Upper lobe of left lung (tissue), 6 donors: Measurements from ENCODE around the gene C6orf47. TPM values are rescaled to one million over a fixed set of nuclear protein-coding genes. Genes with fewer than 3 reads are reported as not detected.

Experiments
- ATAC-seq, 2 donors: fragments of 200-7000 bp; cut with Tn5 transposase; one replicate each; pipeline ENCODE4 v1.9.1; 2022; ENCODE audit warnings: mild to moderate bottlenecking in 2 of 2, moderate library complexity in 2 of 2; ENCODE audit not compliant: low FRiP score in 2 of 2
- DNase-seq, 2 donors: peaks; one replicate each; pipeline ENCODE4 v3.0.0-alpha.2; 2019 to 2020
- H3K27ac ChIP-seq, 4 donors: fragments of 200-600 bp; sonication (generic); one replicate each; pipeline ENCODE4 v1.5.1; 2016 to 2019
- H3K27me3 ChIP-seq, 4 donors: fragments of 200-600 bp; sonication (generic); one replicate each; pipeline ENCODE4 v1.5.1; 2017 to 2019
- H3K36me3 ChIP-seq, 4 donors: fragments of 200-600 bp; sonication (generic); one replicate each; pipeline ENCODE4 v1.5.1; 2016 to 2019
- H3K4me1 ChIP-seq, 4 donors: fragments of 200-600 bp; sonication (generic); one replicate each; pipeline ENCODE4 v1.5.1; 2018 to 2019
- H3K4me3 ChIP-seq, 4 donors: fragments of 200-600 bp; sonication (generic); one replicate each; pipeline ENCODE4 v1.5.1; 2017 to 2019; ENCODE audit warnings: mild to moderate bottlenecking in 2 of 4, moderate library complexity in 1 of 4
- H3K9me3 ChIP-seq, 4 donors: fragments of 200-600 bp; sonication (generic); one replicate each; pipeline ENCODE4 v1.5.1; 2018 to 2019
- CTCF ChIP-seq, 6 experiments: fragments of 450-650 bp in 4 of 6; fragments of 200-600 bp in 2 of 6; sonication (generic) in 2 of 6; IDR thresholded peaks; one replicate each; pipeline ENCODE4 v1.5.1; 2016 to 2019; ENCODE audit warnings: antibody characterized with exemption in 6 of 6
- EP300 ChIP-seq, 4 donors: sonication (generic); formaldehyde crosslinking; IDR thresholded peaks; one replicate each; pipeline ENCODE4 v1.5.1; 2017; ENCODE audit warnings: antibody characterized with exemption in 4 of 4, control low read depth in 2 of 4
- POLR2A ChIP-seq, 4 donors: fragments of 450-650 bp; IDR thresholded peaks; one replicate each; pipeline ENCODE4 v1.5.1; 2016 to 2017; ENCODE audit warnings: antibody characterized with exemption in 4 of 4, mild to moderate bottlenecking in 2 of 4
- POLR2AphosphoS5 ChIP-seq, 2 donors: sonication (generic); formaldehyde crosslinking; IDR thresholded peaks; one replicate each; pipeline ENCODE4 v1.5.1; 2017; ENCODE audit warnings: antibody characterized with exemption in 2 of 2
- WGBS, 2 donors: methylation state at CpG; one replicate each; pipeline ENCODE4 v1.1.5; 2017 to 2018; 5-methylcytosine and 5-hydroxymethylcytosine counted together
- total RNA-seq, 6 donors: library from RNA; depleted of rRNA in 4 of 6; stranded (reverse); fragments of >200 nt in 4 of 6; gene quantifications; one replicate each; pipeline versions ENCODE4 v1.1.0 to v1.2.1, GENCODE V29; 2016 to 2021
- donor health status: DM: no; HTN: no; CAD: no; lungs with moderate emphysema.
- donor health status: DM: no; HTN: yes; CAD: no; lungs with severe emphysema.

C6orf47 gene
- total RNA-seq, 6 donors from 2014 or later: 25.0 to 30.1 (median 28.4) TPM

GRCh38 chr6:31700740-31701401 lies 40.3 kb upstream of the C6orf47 start:
- TF ChIP-seq CTCF (IDR thresholded peaks at IDR 0.05) (no peak), EP300 (IDR thresholded peaks at IDR 0.05) (no peak), POLR2A (IDR thresholded peaks at IDR 0.05) (no peak), POLR2AphosphoS5 (IDR thresholded peaks at IDR 0.05) (no peak)
- peak overlapping the region in 1 of 4 donors; percentile 64 for H3K4me3 ChIP-seq

GRCh38 chr6:31697555-31697954 lies 37.0 kb upstream of the C6orf47 start:
- ATAC-seq (no peak), DNase-seq (no peak)
- Histone ChIP-seq H3K4me3 (no peak overlapping the region), H3K27ac (no peak overlapping the region), H3K27me3 (no peaks in the 10 kb centered on the region), H3K36me3 (peaks cover 9 to 75% (median 48%) of the 10 kb centered on the region in 4 donors), H3K4me1 (peaks cover 15 to 28% (median 18%) of the 10 kb centered on the region in 4 donors), H3K9me3 (no peaks in the 10 kb centered on the region)
- 43 to 57% methylated on average over 3 of the region's 3 CpGs for WGBS, 2 donors
- TF ChIP-seq EP300 (IDR thresholded peaks at IDR 0.05): no peak

More at GRCh38 chr6:31700740-31701401, 40.3 kb upstream of the C6orf47 start:
- peaks cover 21 to 35% (median 23%) of the 10 kb centered on the region in 4 donors for H3K4me1 ChIP-seq
- ATAC-seq (no peak), DNase-seq (no peak)
- H3K27me3 ChIP-seq: no peaks in the 10 kb centered on the region
- H3K27ac ChIP-seq: peak overlapping the region in 1 of 4 donors; percentile 99
- WGBS, 2 donors: 76 to 85% methylated on average over 5 of the region's 5 CpGs
- no peaks in the 10 kb centered on the region for H3K9me3 ChIP-seq
- peaks cover 0 to 43% (median 20%) of the 10 kb centered on the region in 4 donors for H3K36me3 ChIP-seq

GRCh38 chr6:31693535-31693934 lies 33.0 kb upstream of the C6orf47 start:
- ATAC-seq: no peak
- no peak for DNase-seq
- TF ChIP-seq POLR2A (IDR thresholded peaks at IDR 0.05) (no peak), CTCF (IDR thresholded peaks at IDR 0.05) (no peak), EP300 (IDR thresholded peaks at IDR 0.05) (no peak), POLR2AphosphoS5 (IDR thresholded peaks at IDR 0.05) (no peak)
- Histone ChIP-seq H3K27me3 (no peaks in the 10 kb centered on the region), H3K4me3 (no peak overlapping the region), H3K9me3 (no peaks in the 10 kb centered on the region), H3K4me1 (peaks cover 0 to 8% (median 1%) of the 10 kb centered on the region in 4 donors), H3K36me3 (peaks cover 21 to 94% (median 75%) of the 10 kb centered on the region in 4 donors), H3K27ac (no peak overlapping the region)
- 90 to 92% methylated on average over 6 of the region's 6 CpGs for WGBS, 2 donors

DNA sequence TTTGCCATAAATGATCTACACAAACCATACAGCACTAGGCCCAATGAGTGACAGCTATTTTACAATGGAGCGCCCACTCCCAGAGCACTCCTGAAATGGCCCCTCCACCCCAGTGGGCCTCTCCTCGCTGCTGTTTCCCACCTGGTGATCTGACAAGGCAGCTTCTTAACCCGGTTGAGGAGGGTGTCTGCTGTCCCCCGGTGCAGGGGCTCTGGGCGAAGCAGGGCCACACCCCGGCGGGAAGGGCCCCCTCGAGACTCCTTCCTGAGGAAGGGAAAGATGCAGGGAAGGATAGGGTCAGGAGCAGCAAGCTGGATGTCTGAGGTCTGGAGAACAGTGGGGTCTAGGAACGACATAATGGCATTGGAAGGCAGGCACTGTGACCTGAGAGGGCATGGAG lies 32.3 kb upstream of the C6orf47 start:
- WGBS, 2 donors: 84 to 93% methylated on average over 9 of the region's 9 CpGs
- Histone ChIP-seq H3K4me3 (no peak overlapping the region), H3K36me3 (peaks cover 21 to 95% (median 80%) of the 10 kb centered on the region in 4 donors), H3K9me3 (no peaks in the 10 kb centered on the region), H3K27me3 (no peaks in the 10 kb centered on the region), H3K4me1 (peaks cover 0 to 1% (median 0%) of the 10 kb centered on the region in 4 donors), H3K27ac (no peak overlapping the region)
- TF ChIP-seq CTCF (IDR thresholded peaks at IDR 0.05): no peak
- DNase-seq: no peak
- ATAC-seq: no peak

DNA sequence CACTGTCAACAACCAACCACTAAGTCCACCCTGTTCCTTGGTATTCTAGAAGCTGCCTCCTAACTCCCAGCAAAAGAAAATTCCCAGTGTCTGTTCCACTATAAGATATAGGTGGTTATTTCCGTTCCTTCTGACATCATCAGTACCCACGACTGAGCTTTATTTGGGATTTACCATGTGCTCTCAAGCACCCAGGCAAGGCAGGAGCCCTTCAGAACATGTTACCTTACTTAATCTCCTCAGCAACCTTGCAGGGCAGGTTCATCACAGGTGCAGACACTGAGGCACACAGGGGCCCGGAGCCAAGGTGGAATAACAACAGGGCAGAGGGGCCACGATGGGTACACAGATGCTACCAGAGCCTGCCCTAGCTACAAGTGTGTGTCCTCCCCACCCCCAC lies 31.8 kb upstream of the C6orf47 start:
- no peak for TF ChIP-seq POLR2A (IDR thresholded peaks at IDR 0.05)
- TF ChIP-seq CTCF (IDR thresholded peaks at IDR 0.05): no peak
- no peak for TF ChIP-seq EP300 (IDR thresholded peaks at IDR 0.05)
- no peak for TF ChIP-seq POLR2AphosphoS5 (IDR thresholded peaks at IDR 0.05)
- WGBS, 2 donors: 91 to 95% methylated on average over 4 of the region's 4 CpGs
- H3K27ac ChIP-seq: no peak overlapping the region
- ATAC-seq (no peak), DNase-seq (no peak)
- peaks cover 21 to 97% (median 84%) of the 10 kb centered on the region in 4 donors for H3K36me3 ChIP-seq
- H3K9me3 ChIP-seq: no peaks in the 10 kb centered on the region
- H3K4me1 ChIP-seq: no peaks in the 10 kb centered on the region
- no peak overlapping the region for H3K4me3 ChIP-seq
- H3K27me3 ChIP-seq: no peaks in the 10 kb centered on the region
